Measurements from ENCODE around the gene PAX8. TPM values are rescaled to one million over a fixed set of nuclear protein-coding genes. Genes with fewer than 3 reads are reported as not detected.
A peak's percentile ranks its signal among the peaks of the same experiment; 100 is the strongest.
"Not testable (repeated sequence)": the region's sequence is repeated elsewhere in the genome, so short reads cannot be mapped to it uniquely, and the experiment has no call there.

PAX8 gene
- total and polyA plus RNA-seq, 2 donors (not counting 1 experiment from before 2014, with no cell fraction given): 0.45 to 0.64 TPM

- H3K27ac Mint-ChIP-seq: no peak overlapping the region
- Histone ChIP-seq H3K36me3 (replicated peaks in 1 of 2; ENCODE audit: control extremely low read depth in 1 of 2, control insufficient read depth in 1 of 2, extremely low read depth in 1 of 2, insufficient read depth in 2 of 2, low read length in 1 of 2) (no peaks in the 10 kb centered on the region), H3K9me3 (ENCODE audit: control extremely low read depth in 1 of 3, control insufficient read depth in 2 of 3, insufficient read depth in 1 of 3, low read length in 2 of 3) (no peaks in the 10 kb centered on the region), H3K79me2 (ENCODE audit: control insufficient read depth, insufficient read depth, low read length) (no peaks in the 10 kb centered on the region), H3K4me1 (ENCODE audit: control insufficient read depth in 2 of 2, insufficient read depth in 2 of 2, low read length in 2 of 2) (no peaks in the 10 kb centered on the region), H3K4me3 (ENCODE audit: control extremely low read depth in 1 of 5, extremely low read depth in 1 of 5, insufficient read depth in 1 of 5, low read depth in 2 of 5, low read length in 4 of 5) (no peak overlapping the region), H3K27me3 (replicated peaks in 1 of 4; ENCODE audit: control extremely low read depth in 1 of 4, control insufficient read depth in 3 of 4, insufficient read depth in 4 of 4, low read length in 3 of 4) (peaks cover 0 to 5% (median 0%) of the 10 kb centered on the region in 4 experiments), H3K27ac (ENCODE audit: low read length in 2 of 2) (no peak overlapping the region), H3K9ac (ENCODE audit: low read length) (no peak overlapping the region), H2AFZ (ENCODE audit: insufficient read depth, low read depth, low read length, poor library complexity, severe bottlenecking) (no peak overlapping the region), H4K20me1 (ENCODE audit: control insufficient read depth, insufficient read depth, low read length, poor library complexity, severe bottlenecking) (no peaks in the 10 kb centered on the region), H3K4me2 (replicated peaks; ENCODE audit: low read depth, low read length, poor library complexity, severe bottlenecking) (no peak overlapping the region)
- no peaks in the 10 kb centered on the region for H3K9me3 Mint-ChIP-seq (ENCODE audit: insufficient read depth)
- H3K27me3 Mint-ChIP-seq: peaks cover 3% of the 10 kb centered on the region
- ChIA-PET CTCF (interaction anchor here (1.0 kb wide), 1 partner anchor 90 kb away, joined by 3 read pairs; no protein-coding TSS in a partner anchor), POLR2A (no interaction called here)
- intact Hi-C loops (cut with micrococcal nuclease): no loop called here
- H3K4me1 Mint-ChIP-seq: no peaks in the 10 kb centered on the region
- 73% methylated on average over 2 of the region's 4 CpGs for WGBS (ENCODE audit: insufficient coverage)
- ATAC-seq (ENCODE audit: low read depth) (no peak), DNase-seq (no peak)
- no peak overlapping the region for H3K4me3 Mint-ChIP-seq
- no peak for TF ChIP-seq EZH2 (IDR thresholded peaks at IDR 0.05; ENCODE audit: borderline replicate concordance, insufficient read depth, low read depth, low read length, poor library complexity, severe bottlenecking)
- TF ChIP-seq CTCF (IDR thresholded peaks at IDR 0.05): no peak
Observed at GRCh38 chr2:113300281-113300680, 21.6 kb upstream of the PAX8 start.

DNA sequence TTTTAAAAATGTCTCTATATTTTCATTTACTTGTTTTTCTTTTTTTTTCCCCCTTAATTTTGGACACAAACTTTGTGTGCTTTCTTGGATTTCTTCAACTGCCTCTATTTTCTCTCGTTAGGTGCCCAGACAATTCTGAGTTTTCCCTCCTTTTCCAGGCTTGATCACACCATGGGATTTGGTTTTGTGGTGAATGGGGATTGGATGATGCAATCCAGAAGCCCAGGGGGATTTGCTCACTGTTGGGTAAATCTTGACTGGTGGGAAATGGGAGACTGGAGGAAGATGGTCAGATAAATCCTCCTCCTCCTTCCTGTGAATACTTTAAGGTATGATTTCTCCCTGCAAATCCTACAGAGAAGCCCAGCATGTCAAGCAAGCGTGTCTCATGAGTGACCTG, 19.5 kb upstream of the PAX8 start:
- no peak for ATAC-seq (ENCODE audit: low read depth)
- H3K36me3 ChIP-seq (replicated peaks in 1 of 2; ENCODE audit: control extremely low read depth in 1 of 2, control insufficient read depth in 1 of 2, extremely low read depth in 1 of 2, insufficient read depth in 2 of 2, low read length in 1 of 2): no peaks in the 10 kb centered on the region
- H3K4me1 Mint-ChIP-seq: no peaks in the 10 kb centered on the region
- H3K9me3 ChIP-seq (ENCODE audit: control extremely low read depth in 1 of 3, control insufficient read depth in 2 of 3, insufficient read depth in 1 of 3, low read length in 2 of 3): peaks cover 0 to 1% (median 0%) of the 10 kb centered on the region in 3 donors
- no peak overlapping the region for H3K27ac ChIP-seq (ENCODE audit: low read length in 2 of 2)
- no peak overlapping the region for H3K4me3 Mint-ChIP-seq
- H3K9ac ChIP-seq (ENCODE audit: low read length): no peak overlapping the region
- H3K4me1 ChIP-seq (ENCODE audit: control insufficient read depth in 2 of 2, insufficient read depth in 2 of 2, low read length in 2 of 2): no peaks in the 10 kb centered on the region
- no peaks in the 10 kb centered on the region for H4K20me1 ChIP-seq (ENCODE audit: control insufficient read depth, insufficient read depth, low read length, poor library complexity, severe bottlenecking)
- no peak for TF ChIP-seq EZH2 (IDR thresholded peaks at IDR 0.05; ENCODE audit: borderline replicate concordance, insufficient read depth, low read depth, low read length, poor library complexity, severe bottlenecking)
- TF ChIP-seq CTCF (IDR thresholded peaks at IDR 0.05): no peak
- peaks cover 9% of the 10 kb centered on the region for H3K27me3 Mint-ChIP-seq
- no peak overlapping the region for H3K4me3 ChIP-seq (ENCODE audit: control extremely low read depth in 1 of 5, extremely low read depth in 1 of 5, insufficient read depth in 1 of 5, low read depth in 2 of 5, low read length in 4 of 5)
- peaks cover 0 to 5% (median 2%) of the 10 kb centered on the region in 4 experiments for H3K27me3 ChIP-seq (replicated peaks in 1 of 4; ENCODE audit: control extremely low read depth in 1 of 4, control insufficient read depth in 3 of 4, insufficient read depth in 4 of 4, low read length in 3 of 4)
- DNase-seq: no peak
- intact Hi-C loops (cut with micrococcal nuclease): no loop called here
- H3K4me2 ChIP-seq (replicated peaks; ENCODE audit: low read depth, low read length, poor library complexity, severe bottlenecking): no peak overlapping the region
- ChIA-PET POLR2A (no interaction called here), CTCF (interaction anchor here (1.0 to 2.2 kb wide), 2 partner anchors 11 to 92 kb away, joined by 3 to 13 read pairs; no protein-coding TSS in a partner anchor)
- no peaks in the 10 kb centered on the region for H3K79me2 ChIP-seq (ENCODE audit: control insufficient read depth, insufficient read depth, low read length)
- H3K27ac Mint-ChIP-seq: no peak overlapping the region
- no peak overlapping the region for H2AFZ ChIP-seq (ENCODE audit: insufficient read depth, low read depth, low read length, poor library complexity, severe bottlenecking)
- WGBS (ENCODE audit: insufficient coverage): 83% methylated on average over 1 of the region's 2 CpGs
- H3K9me3 Mint-ChIP-seq (ENCODE audit: insufficient read depth): no peaks in the 10 kb centered on the region

GRCh38 chr2:113297590-113297989, 18.9 kb upstream of the PAX8 start:
- H4K20me1 ChIP-seq (ENCODE audit: control insufficient read depth, insufficient read depth, low read length, poor library complexity, severe bottlenecking); H3K9me3 Mint-ChIP-seq (ENCODE audit: insufficient read depth); H3K9me3 ChIP-seq (ENCODE audit: control extremely low read depth in 1 of 3, control insufficient read depth in 2 of 3, insufficient read depth in 1 of 3, low read length in 2 of 3); H3K4me3 Mint-ChIP-seq; H3K79me2 ChIP-seq (ENCODE audit: control insufficient read depth, insufficient read depth, low read length); H3K4me2 ChIP-seq (replicated peaks; ENCODE audit: low read depth, low read length, poor library complexity, severe bottlenecking); H3K9ac ChIP-seq (ENCODE audit: low read length); H3K27ac ChIP-seq (ENCODE audit: low read length in 2 of 2); H3K4me3 ChIP-seq (ENCODE audit: control extremely low read depth in 1 of 5, extremely low read depth in 1 of 5, insufficient read depth in 1 of 5, low read depth in 2 of 5, low read length in 4 of 5); H3K27ac Mint-ChIP-seq; intact Hi-C loops (cut with micrococcal nuclease); POLR2A ChIA-PET; H3K4me1 Mint-ChIP-seq; H2AFZ ChIP-seq (ENCODE audit: insufficient read depth, low read depth, low read length, poor library complexity, severe bottlenecking); H3K4me1 ChIP-seq (ENCODE audit: control insufficient read depth in 2 of 2, insufficient read depth in 2 of 2, low read length in 2 of 2); H3K36me3 ChIP-seq (replicated peaks in 1 of 2; ENCODE audit: control extremely low read depth in 1 of 2, control insufficient read depth in 1 of 2, extremely low read depth in 1 of 2, insufficient read depth in 2 of 2, low read length in 1 of 2): not testable (repeated sequence)
- CTCF ChIA-PET: interaction anchor here (0.8 to 2.2 kb wide), 4 partner anchors 12 to 93 kb away, joined by 3 to 13 read pairs (median 3); no protein-coding TSS in a partner anchor
- H3K27me3 Mint-ChIP-seq: peaks cover 14% of the 10 kb centered on the region
- H3K27me3 ChIP-seq (replicated peaks in 1 of 4; ENCODE audit: control extremely low read depth in 1 of 4, control insufficient read depth in 3 of 4, insufficient read depth in 4 of 4, low read length in 3 of 4): peaks cover 0 to 10% (median 3%) of the 10 kb centered on the region in 4 experiments
- peak; percentile 62 for ATAC-seq (ENCODE audit: low read depth)
- peak; percentile 49 for DNase-seq
- no CpG with 5 or more reads among the region's 2 CpGs for WGBS (ENCODE audit: insufficient coverage)
